Measurements from ENCODE around the gene NUSAP1.
"Not testable (repeated sequence)": the region's sequence is repeated elsewhere in the genome, so short reads cannot be mapped to it uniquely, and the experiment has no call there.

Gene NUSAP1

DNA sequence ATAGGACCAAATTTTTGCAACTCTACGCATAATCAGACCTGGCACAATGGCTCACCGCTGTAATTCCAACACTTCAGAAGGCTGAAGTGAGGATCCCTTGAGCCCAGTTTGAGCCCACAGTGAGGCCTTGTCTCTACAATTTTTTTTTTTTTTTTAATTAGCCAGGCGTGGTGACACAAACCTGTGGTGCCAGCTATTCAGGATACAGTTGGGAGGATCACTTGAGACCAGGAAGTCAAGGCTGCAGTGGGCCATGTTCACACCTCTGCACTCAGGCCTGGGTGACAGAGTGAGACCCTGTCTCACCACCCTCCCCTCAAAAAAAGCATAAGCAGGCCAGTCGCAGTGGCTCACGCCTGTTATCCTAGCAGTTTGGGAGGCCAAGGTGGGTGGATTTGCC lies 25.0 kb upstream of the NUSAP1 start:
- Histone ChIP-seq H3K9me3 (ENCODE audit: insufficient read depth, low read length, severe bottlenecking) (no peaks in the 10 kb centered on the region), H3K27me3 (ENCODE audit: insufficient read depth, low read length, poor library complexity) (no peaks in the 10 kb centered on the region), H4K20me1 (ENCODE audit: insufficient read depth, low read length) (no peaks in the 10 kb centered on the region), H3K9ac (ENCODE audit: low read depth, low read length) (no peak overlapping the region), H3K4me1 (ENCODE audit: insufficient read depth, low read length) (no peaks in the 10 kb centered on the region), H3K4me2 (ENCODE audit: insufficient read depth, low read length) (no peak overlapping the region), H2AFZ (ENCODE audit: low read depth, low read length) (no peak overlapping the region), H3K36me3 (ENCODE audit: insufficient read depth, low read length) (peaks cover 35% of the 10 kb centered on the region), H3K27ac (ENCODE audit: low read length) (no peak overlapping the region), H3K4me3 (ENCODE audit: low read depth in 1 of 2, low read length in 2 of 2) (no peak overlapping the region), H3K79me2 (ENCODE audit: insufficient read depth, low read length) (no peaks in the 10 kb centered on the region; the same call in 1 of the 2 replicates)
- ATAC-seq (ENCODE audit: insufficient read depth, low read depth) (no peak), DNase-seq (no peak)
- TF ChIP-seq CTCF (IDR thresholded peaks at IDR 0.05; ENCODE audit: borderline replicate concordance, extremely low read depth, low read length, poor library complexity, severe bottlenecking), result no peak

DNA sequence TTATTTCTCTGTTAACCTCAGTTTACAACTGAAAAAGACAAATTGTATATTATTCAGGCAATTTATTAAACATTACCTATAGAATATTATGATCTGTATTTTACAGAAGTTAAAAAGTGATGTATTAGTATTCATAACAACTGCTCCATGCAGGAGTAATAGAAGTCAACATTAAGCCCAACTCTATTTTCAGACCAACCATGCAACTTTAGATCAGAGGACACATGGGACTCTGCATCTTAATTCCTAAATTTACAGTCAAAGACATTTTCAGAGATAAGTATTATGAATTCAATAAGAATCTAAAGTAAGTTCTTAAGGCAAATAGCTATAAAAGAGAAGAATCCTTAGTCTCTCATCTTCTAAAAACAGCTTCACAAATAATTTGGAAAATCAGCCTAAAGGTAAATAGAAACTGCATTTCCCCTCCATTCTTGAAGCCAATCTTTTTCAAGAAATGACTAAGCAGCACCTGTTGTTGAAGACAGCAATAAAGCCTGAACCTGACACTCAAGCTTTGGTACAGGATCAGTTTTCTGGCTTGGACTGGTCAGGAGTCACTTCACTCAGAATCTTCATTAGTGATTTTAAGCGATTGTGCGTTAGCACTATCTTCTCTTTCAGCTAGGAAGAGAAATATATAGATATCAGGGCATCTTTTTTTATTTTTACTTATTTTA lies 23.3 kb upstream of the NUSAP1 start:
- no peak overlapping the region for H3K27ac ChIP-seq (ENCODE audit: low read length)
- TF ChIP-seq EZH2 (IDR thresholded peaks at IDR 0.05; ENCODE audit: borderline replicate concordance, low read depth, low read length, severe bottlenecking) (no peak), CTCF (IDR thresholded peaks at IDR 0.05; ENCODE audit: borderline replicate concordance, extremely low read depth, low read length, poor library complexity, severe bottlenecking) (no peak)
- ATAC-seq (ENCODE audit: insufficient read depth, low read depth), result no peak

GRCh38 chr15:41320805-41321330 lies 11.8 kb upstream of the NUSAP1 start:
- H3K4me2 ChIP-seq (ENCODE audit: insufficient read depth, low read length); H3K27ac ChIP-seq (ENCODE audit: low read length); H3K27me3 ChIP-seq (ENCODE audit: insufficient read depth, low read length, poor library complexity); H3K9me3 ChIP-seq (ENCODE audit: insufficient read depth, low read length, severe bottlenecking); H4K20me1 ChIP-seq (ENCODE audit: insufficient read depth, low read length); H2AFZ ChIP-seq (ENCODE audit: low read depth, low read length); H3K4me3 ChIP-seq (ENCODE audit: low read depth in 1 of 2, low read length in 2 of 2); H3K4me1 ChIP-seq (ENCODE audit: insufficient read depth, low read length); H3K79me2 ChIP-seq (ENCODE audit: insufficient read depth, low read length); ATAC-seq (ENCODE audit: insufficient read depth, low read depth); DNase-seq; H3K9ac ChIP-seq (ENCODE audit: low read depth, low read length): not testable (repeated sequence)
- peaks cover 42% of the 10 kb centered on the region for H3K36me3 ChIP-seq (ENCODE audit: insufficient read depth, low read length)

More for the DNA sequence above, 23.3 kb upstream of the NUSAP1 start:
- Histone ChIP-seq H3K4me3 (ENCODE audit: low read depth in 1 of 2, low read length in 2 of 2) (no peak overlapping the region), H3K4me1 (ENCODE audit: insufficient read depth, low read length) (no peaks in the 10 kb centered on the region), H4K20me1 (ENCODE audit: insufficient read depth, low read length) (no peaks in the 10 kb centered on the region), H3K4me2 (ENCODE audit: insufficient read depth, low read length) (no peak overlapping the region), H3K9me3 (ENCODE audit: insufficient read depth, low read length, severe bottlenecking) (no peaks in the 10 kb centered on the region), H2AFZ (ENCODE audit: low read depth, low read length) (no peak overlapping the region), H3K36me3 (ENCODE audit: insufficient read depth, low read length) (peaks cover 43% of the 10 kb centered on the region), H3K9ac (ENCODE audit: low read depth, low read length) (no peak overlapping the region), H3K79me2 (ENCODE audit: insufficient read depth, low read length) (no peaks in the 10 kb centered on the region; the same call in 1 of the 2 replicates), H3K27me3 (ENCODE audit: insufficient read depth, low read length, poor library complexity) (no peaks in the 10 kb centered on the region)
- no peak for DNase-seq

GRCh38 chr15:41323611-41324010 lies 9.1 kb upstream of the NUSAP1 start:
- H4K20me1 ChIP-seq (ENCODE audit: insufficient read depth, low read length), result no peaks in the 10 kb centered on the region
- DNase-seq, result no peak
- TF ChIP-seq CTCF (IDR thresholded peaks at IDR 0.05; ENCODE audit: borderline replicate concordance, extremely low read depth, low read length, poor library complexity, severe bottlenecking) (no peak), EZH2 (IDR thresholded peaks at IDR 0.05; ENCODE audit: borderline replicate concordance, low read depth, low read length, severe bottlenecking) (no peak)
- H3K27ac ChIP-seq (ENCODE audit: low read length), result no peak overlapping the region
- no peak overlapping the region for H3K4me2 ChIP-seq (ENCODE audit: insufficient read depth, low read length)
- H2AFZ ChIP-seq (ENCODE audit: low read depth, low read length), result no peak overlapping the region
- no peak overlapping the region for H3K9ac ChIP-seq (ENCODE audit: low read depth, low read length)
- no peak for ATAC-seq (ENCODE audit: insufficient read depth, low read depth)
- peaks cover 17% of the 10 kb centered on the region; the same call in 1 of the 2 replicates for H3K79me2 ChIP-seq (ENCODE audit: insufficient read depth, low read length)
- no peaks in the 10 kb centered on the region for H3K4me1 ChIP-seq (ENCODE audit: insufficient read depth, low read length)
- no peaks in the 10 kb centered on the region for H3K9me3 ChIP-seq (ENCODE audit: insufficient read depth, low read length, severe bottlenecking)
- no peaks in the 10 kb centered on the region for H3K27me3 ChIP-seq (ENCODE audit: insufficient read depth, low read length, poor library complexity)
- no peak overlapping the region for H3K4me3 ChIP-seq (ENCODE audit: low read depth in 1 of 2, low read length in 2 of 2)
- peaks cover 33% of the 10 kb centered on the region for H3K36me3 ChIP-seq (ENCODE audit: insufficient read depth, low read length)

Measured in DND-41 (cell line).